GM20000 (cell line): ENCODE results near the gene CELF2.

Source experiments
- DNase-seq: peaks from one replicate; pipeline ENCODE4 v3.0.0; 2012; ENCODE audit warnings: low spot score
- CTCF ChIP-seq: IDR thresholded peaks from 2 replicates; pipeline ENCODE4 v1.5.1; 2012; ENCODE audit warnings: mild to moderate bottlenecking, control low read depth; ENCODE audit errors: extremely low read depth, missing control alignments

The CELF2 gene

GRCh38 chr10:11292576-11293302, 275.1 kb downstream of the CELF2 start:
- TF ChIP-seq CTCF, result no peak
- no peak for DNase-seq

- TF ChIP-seq CTCF, result no peak
- no peak for DNase-seq
Observed at GRCh38 chr10:11293332-11293731, 275.7 kb downstream of the CELF2 start.

GRCh38 chr10:11294831-11295450, 277.3 kb downstream of the CELF2 start:
- no peak for DNase-seq
- TF ChIP-seq CTCF, result no peak

- TF ChIP-seq CTCF, result no peak
- DNase-seq, result no peak
Observed at GRCh38 chr10:11295492-11295891, 277.8 kb downstream of the CELF2 start.

- no peak for TF ChIP-seq CTCF
- DNase-seq, result no peak
Observed at GRCh38 chr10:11297136-11297535, 279.5 kb downstream of the CELF2 start.

GRCh38 chr10:11298116-11298515, 280.4 kb downstream of the CELF2 start:
- no peak for DNase-seq
- no peak for TF ChIP-seq CTCF

- DNase-seq, result peak; percentile 37
- TF ChIP-seq CTCF, result no peak
Observed at GRCh38 chr10:11299125-11299524, 281.5 kb downstream of the CELF2 start.
